WTC11 (cell line): ENCODE measurements around the gene UBL7. TPM values are rescaled to one million over a fixed set of nuclear protein-coding genes. Genes with fewer than 3 reads are reported as not detected.

Source experiments
- ATAC-seq: fragments of 200-7000 bp; cut with Tn5 transposase; 2 replicates; pipeline ENCODE4 v1.10.0; 2021; ENCODE audit warnings: mild to moderate bottlenecking, moderate library complexity
- CTCF ChIA-PET: fragments of 300-600 bp; sonication (Branson Sonifier 250); formaldehyde crosslinking; loops from one replicate; lab custom pipeline; 2021; ENCODE audit warnings: antibody characterized with exemption; lab: Charles Lee
- POLR2A ChIA-PET: fragments of 350-600 bp; sonication (Branson Sonifier 250); formaldehyde crosslinking; loops from one replicate; lab custom pipeline; 2021; ENCODE audit warnings: antibody characterized with exemption; lab: Charles Lee
- DNase-seq: peaks from one replicate; pipeline ENCODE4 v3.0.0; 2021; ENCODE audit warnings: low spot score
- H3K27ac Mint-ChIP-seq: 2 replicates; pipeline ENCODE4 v1.8.0; 2021; ENCODE audit warnings: mixed read lengths
- H3K27me3 Mint-ChIP-seq: 2 replicates; pipeline ENCODE4 v1.8.0; 2021; ENCODE audit warnings: low read depth, mild to moderate bottlenecking, moderate library complexity, mixed read lengths
- H3K36me3 Mint-ChIP-seq: 2 replicates; pipeline ENCODE4 v1.8.0; 2021; ENCODE audit warnings: mixed read lengths
- H3K4me1 Mint-ChIP-seq: 2 replicates; pipeline ENCODE4 v1.8.0; 2022; ENCODE audit warnings: mixed read lengths
- H3K4me3 Mint-ChIP-seq: 2 replicates; pipeline ENCODE4 v1.8.0; 2021; ENCODE audit warnings: mild to moderate bottlenecking, moderate library complexity, mixed read lengths
- H3K9me3 Mint-ChIP-seq: 2 replicates; pipeline ENCODE4 v1.8.0; 2021; ENCODE audit warnings: mixed read lengths
- CBFB ChIP-seq: sonication (generic); formaldehyde crosslinking; IDR thresholded peaks from 2 replicates; pipeline ENCODE4 v1.8.1; 2022; ENCODE audit warnings: mild to moderate bottlenecking, low read depth, missing genetic modification reagents
- CREB1 ChIP-seq: sonication (generic); formaldehyde crosslinking; IDR thresholded peaks from 2 replicates; pipeline ENCODE4 v1.8.0; 2023; ENCODE audit warnings: mild to moderate bottlenecking, missing genetic modification reagents
- CREM ChIP-seq: sonication (generic); formaldehyde crosslinking; IDR thresholded peaks from 2 replicates; pipeline ENCODE4 v1.8.1; 2022; ENCODE audit warnings: mild to moderate bottlenecking, missing genetic modification reagents, moderate library complexity
- FOXK1 ChIP-seq: sonication (generic); formaldehyde crosslinking; IDR thresholded peaks from 2 replicates; pipeline ENCODE4 v1.8.0; 2022; ENCODE audit warnings: mild to moderate bottlenecking, moderate library complexity, missing genetic modification reagents
- GRHL2 ChIP-seq: fragments of 250-450 bp; sonication (Bioruptor Pico); IDR thresholded peaks from 2 replicates; pipeline ENCODE4 v1.8.0; 2022; ENCODE audit warnings: mild to moderate bottlenecking, moderate library complexity; ENCODE audit not compliant: insufficient replicate concordance, severe bottlenecking
- JUN ChIP-seq: sonication (generic); formaldehyde crosslinking; IDR thresholded peaks from 2 replicates; pipeline ENCODE4 v1.8.0; 2023; ENCODE audit warnings: mild to moderate bottlenecking, missing genetic modification reagents
- MYBL2 ChIP-seq: sonication (generic); formaldehyde crosslinking; IDR thresholded peaks from 2 replicates; pipeline ENCODE4 v1.8.1; 2023; ENCODE audit warnings: mild to moderate bottlenecking, moderate library complexity, missing genetic modification reagents
- NFYB ChIP-seq: sonication (generic); formaldehyde crosslinking; conservative IDR thresholded peaks from 2 replicates; pipeline ENCODE4 v1.8.0; 2022; ENCODE audit warnings: low read depth, missing genetic modification reagents
- NR3C1 ChIP-seq: sonication (generic); formaldehyde crosslinking; conservative IDR thresholded peaks from 2 replicates; pipeline ENCODE4 v1.8.1; 2023; ENCODE audit warnings: low read depth, mild to moderate bottlenecking, missing genetic modification reagents
- ZNF121 ChIP-seq: sonication (generic); formaldehyde crosslinking; IDR thresholded peaks from 2 replicates; pipeline ENCODE4 v1.8.0; 2023; ENCODE audit warnings: missing genetic modification reagents
- ZNF219 ChIP-seq: sonication (generic); formaldehyde crosslinking; IDR thresholded peaks from 2 replicates; pipeline ENCODE4 v1.8.0; 2023; ENCODE audit warnings: missing genetic modification reagents, mild to moderate bottlenecking, borderline replicate concordance
- ZNF232 ChIP-seq: sonication (generic); formaldehyde crosslinking; IDR thresholded peaks from 2 replicates; pipeline ENCODE4 v1.8.0; 2022; ENCODE audit warnings: mild to moderate bottlenecking, missing genetic modification reagents
- ZNF416 ChIP-seq: fragments of 250-450 bp; sonication (Bioruptor Pico); IDR thresholded peaks from 2 replicates; pipeline ENCODE4 v1.9.0; 2021; ENCODE audit warnings: mild to moderate bottlenecking, inconsistent platforms
- total RNA-seq: library from RNA; stranded (reverse); gene quantifications from 3 replicates; pipeline ENCODE4 v1.2.3, GENCODE V29; 2021
- TF ChIP-seq, protein P1 (sequence below): sonication (generic); formaldehyde crosslinking; IDR thresholded peaks from 2 replicates; pipeline ENCODE4 v1.8.0; 2022; ENCODE audit warnings: mild to moderate bottlenecking, missing genetic modification reagents
- TF ChIP-seq, protein P2 (sequence below): sonication (generic); formaldehyde crosslinking; IDR thresholded peaks from 2 replicates; pipeline ENCODE4 v1.8.1; 2022; ENCODE audit warnings: mild to moderate bottlenecking, missing genetic modification reagents, moderate library complexity, borderline replicate concordance
- TF ChIP-seq, protein P3 (sequence below): fragments of 250-450 bp; sonication (Bioruptor Pico); IDR thresholded peaks from 2 replicates; pipeline ENCODE4 v1.9.0; 2021; ENCODE audit warnings: moderate library complexity, mild to moderate bottlenecking, inconsistent platforms, borderline replicate concordance
- TF ChIP-seq, protein P4 (sequence below): sonication (generic); formaldehyde crosslinking; IDR thresholded peaks from 2 replicates; pipeline ENCODE4 v1.8.0; 2023; ENCODE audit warnings: missing genetic modification reagents
- TF ChIP-seq, protein P5 (sequence below): sonication (generic); formaldehyde crosslinking; IDR thresholded peaks from 2 replicates; pipeline ENCODE4 v1.8.1; 2023; ENCODE audit warnings: mild to moderate bottlenecking, missing genetic modification reagents, moderate library complexity
- TF ChIP-seq, protein P6 (sequence below): sonication (generic); formaldehyde crosslinking; IDR thresholded peaks from 2 replicates; pipeline ENCODE4 v1.8.1; 2023; ENCODE audit warnings: mild to moderate bottlenecking, missing genetic modification reagents
- TF ChIP-seq, protein P7 (sequence below): sonication (generic); formaldehyde crosslinking; IDR thresholded peaks from 2 replicates; pipeline ENCODE4 v1.8.1; 2022; ENCODE audit warnings: low read depth, mild to moderate bottlenecking, moderate library complexity, missing genetic modification reagents, borderline replicate concordance

The UBL7 gene
- total RNA-seq, 1 experiment from 2014 or later = 70.1 TPM

DNA sequence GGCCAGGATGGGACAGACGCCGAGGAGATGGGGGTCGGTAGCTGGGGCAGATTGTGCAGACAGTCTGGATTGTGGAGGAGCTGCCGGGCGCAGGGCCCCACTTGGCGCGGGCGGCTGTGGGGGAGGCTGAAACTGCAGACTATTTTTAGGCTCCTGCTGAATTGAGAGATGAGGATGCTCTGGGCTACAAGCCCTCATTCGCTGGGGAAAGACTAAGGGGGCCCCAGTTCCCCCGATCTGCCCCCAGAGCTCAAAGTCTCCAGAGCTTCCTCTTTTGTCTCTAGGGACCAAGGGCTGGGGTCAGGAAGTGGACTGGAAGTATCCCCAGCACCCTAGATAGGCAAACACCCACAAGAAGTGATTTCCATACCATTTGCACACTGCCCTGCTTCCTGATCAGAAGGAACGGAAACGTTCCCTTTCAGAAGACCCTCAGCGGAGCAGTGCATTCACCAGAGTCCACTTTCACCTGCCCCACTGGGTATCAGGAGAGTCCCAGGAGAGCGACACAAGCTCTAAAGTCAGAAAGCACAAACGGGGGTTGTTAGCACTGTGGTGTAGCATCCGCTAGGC lies 56.9 kb downstream of the UBL7 start (continued):
- TF ChIP-seq CBFB (CRISPR knock-in tag) = no peak

DNA sequence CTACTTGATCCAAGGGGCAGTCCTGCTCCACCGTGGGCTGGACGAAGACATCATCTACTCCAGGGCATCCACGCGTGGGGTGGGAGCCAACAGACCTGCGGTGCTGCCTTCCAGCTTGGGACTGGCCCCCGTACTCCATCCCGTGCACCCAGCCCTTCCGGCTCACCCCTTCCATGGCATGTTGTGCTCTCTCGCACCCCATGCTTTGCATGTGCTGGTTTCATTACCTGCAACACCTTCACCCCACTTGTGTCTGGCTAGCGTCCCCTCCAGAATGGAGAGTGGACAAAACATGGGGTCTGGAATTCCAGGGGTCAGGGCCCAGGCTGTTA lies 57.4 kb downstream of the UBL7 start:
- no peak for DNase-seq
- Mint-ChIP-seq H3K36me3 (no peaks in the 10 kb centered on the region), H3K9me3 (no peaks in the 10 kb centered on the region), H3K27ac (no peak overlapping the region), H3K4me1 (peaks cover 11% of the 10 kb centered on the region), H3K4me3 (no peak overlapping the region), H3K27me3 (no peaks in the 10 kb centered on the region; the same call in 1 of the 2 replicates)
- ChIA-PET POLR2A (no interaction called here), CTCF (interaction anchor here (1.5 to 2.9 kb wide), 2 partner anchors 21 to 25 kb away, joined by 5 to 11 read pairs; no protein-coding TSS in a partner anchor)
- ATAC-seq = no peak
- no peak for TF ChIP-seq GRHL2 (CRISPR knock-in tag)
- no peak for TF ChIP-seq JUN

DNA sequence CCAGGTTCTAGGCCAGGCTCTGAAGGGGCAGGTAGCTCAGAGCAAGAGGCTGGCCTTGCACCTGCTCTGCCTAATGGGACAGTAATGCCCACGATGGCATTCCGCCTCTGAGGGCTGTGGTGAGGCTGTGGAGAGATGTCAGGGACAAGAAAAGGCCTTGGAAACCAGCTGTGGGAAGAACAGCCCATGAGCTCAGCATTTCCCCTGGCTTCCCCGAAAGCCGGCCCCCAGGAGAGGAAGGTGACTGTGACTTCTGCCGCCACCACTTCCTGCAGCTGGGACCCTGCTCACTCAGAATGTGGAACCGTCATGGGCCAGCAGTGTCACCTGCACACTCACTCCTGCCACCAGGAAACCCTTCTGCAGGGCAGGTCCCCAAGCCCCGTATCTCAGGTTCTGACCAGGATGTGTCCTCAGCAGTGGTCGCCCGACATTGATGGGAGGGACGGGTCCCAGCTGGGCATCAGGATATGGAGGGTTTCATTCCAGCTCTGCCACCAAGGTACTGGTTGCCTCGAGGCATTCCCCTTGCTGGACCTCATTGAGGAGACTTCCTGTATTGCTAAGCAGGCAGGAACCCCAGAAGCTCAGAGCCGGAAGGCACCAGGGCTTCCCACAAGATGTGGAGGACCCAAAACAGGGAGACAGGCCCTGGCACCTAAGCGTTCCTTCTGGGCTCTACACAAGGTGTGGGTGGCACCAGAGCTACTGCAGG lies 57.9 kb downstream of the UBL7 start:
- Mint-ChIP-seq H3K4me1 (peaks cover 11% of the 10 kb centered on the region), H3K27me3 (no peaks in the 10 kb centered on the region; the same call in 1 of the 2 replicates), H3K36me3 (no peaks in the 10 kb centered on the region), H3K9me3 (no peaks in the 10 kb centered on the region), H3K4me3 (no peak overlapping the region)
- DNase-seq = no peak
- CTCF ChIA-PET = interaction anchor here (1.5 to 2.9 kb wide), 2 partner anchors 21 to 24 kb away, joined by 5 to 11 read pairs; no protein-coding TSS in a partner anchor
- ATAC-seq = no peak
- TF ChIP-seq, protein P1, sequence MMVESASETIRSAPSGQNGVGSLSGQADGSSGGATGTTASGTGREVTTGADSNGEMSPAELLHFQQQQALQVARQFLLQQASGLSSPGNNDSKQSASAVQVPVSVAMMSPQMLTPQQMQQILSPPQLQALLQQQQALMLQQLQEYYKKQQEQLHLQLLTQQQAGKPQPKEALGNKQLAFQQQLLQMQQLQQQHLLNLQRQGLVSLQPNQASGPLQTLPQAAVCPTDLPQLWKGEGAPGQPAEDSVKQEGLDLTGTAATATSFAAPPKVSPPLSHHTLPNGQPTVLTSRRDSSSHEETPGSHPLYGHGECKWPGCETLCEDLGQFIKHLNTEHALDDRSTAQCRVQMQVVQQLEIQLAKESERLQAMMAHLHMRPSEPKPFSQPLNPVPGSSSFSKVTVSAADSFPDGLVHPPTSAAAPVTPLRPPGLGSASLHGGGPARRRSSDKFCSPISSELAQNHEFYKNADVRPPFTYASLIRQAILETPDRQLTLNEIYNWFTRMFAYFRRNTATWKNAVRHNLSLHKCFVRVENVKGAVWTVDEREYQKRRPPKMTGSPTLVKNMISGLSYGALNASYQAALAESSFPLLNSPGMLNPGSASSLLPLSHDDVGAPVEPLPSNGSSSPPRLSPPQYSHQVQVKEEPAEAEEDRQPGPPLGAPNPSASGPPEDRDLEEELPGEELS (CRISPR knock-in tag) = no peak
- TF ChIP-seq, protein P2, sequence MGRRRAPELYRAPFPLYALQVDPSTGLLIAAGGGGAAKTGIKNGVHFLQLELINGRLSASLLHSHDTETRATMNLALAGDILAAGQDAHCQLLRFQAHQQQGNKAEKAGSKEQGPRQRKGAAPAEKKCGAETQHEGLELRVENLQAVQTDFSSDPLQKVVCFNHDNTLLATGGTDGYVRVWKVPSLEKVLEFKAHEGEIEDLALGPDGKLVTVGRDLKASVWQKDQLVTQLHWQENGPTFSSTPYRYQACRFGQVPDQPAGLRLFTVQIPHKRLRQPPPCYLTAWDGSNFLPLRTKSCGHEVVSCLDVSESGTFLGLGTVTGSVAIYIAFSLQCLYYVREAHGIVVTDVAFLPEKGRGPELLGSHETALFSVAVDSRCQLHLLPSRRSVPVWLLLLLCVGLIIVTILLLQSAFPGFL (CRISPR knock-in tag) = no peak
- TF ChIP-seq CREM (CRISPR knock-in tag) (no peak), FOXK1 (CRISPR knock-in tag) (no peak), ZNF121 (no peak), ZNF232 (CRISPR knock-in tag) (no peak), NFYB (CRISPR knock-in tag) (no peak), NR3C1 (CRISPR knock-in tag) (no peak), ZNF219 (CRISPR knock-in tag) (no peak), MYBL2 (no peak), ZNF416 (CRISPR knock-in tag) (no peak), CREB1 (CRISPR knock-in tag) (no peak)
- TF ChIP-seq, protein P3, sequence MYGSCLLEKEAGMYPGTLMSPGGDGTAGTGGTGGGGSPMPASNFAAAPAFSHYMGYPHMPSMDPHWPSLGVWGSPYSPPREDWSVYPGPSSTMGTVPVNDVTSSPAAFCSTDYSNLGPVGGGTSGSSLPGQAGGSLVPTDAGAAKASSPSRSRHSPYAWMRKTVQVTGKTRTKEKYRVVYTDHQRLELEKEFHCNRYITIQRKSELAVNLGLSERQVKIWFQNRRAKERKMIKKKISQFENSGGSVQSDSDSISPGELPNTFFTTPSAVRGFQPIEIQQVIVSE = no peak
- TF ChIP-seq, protein P4, sequence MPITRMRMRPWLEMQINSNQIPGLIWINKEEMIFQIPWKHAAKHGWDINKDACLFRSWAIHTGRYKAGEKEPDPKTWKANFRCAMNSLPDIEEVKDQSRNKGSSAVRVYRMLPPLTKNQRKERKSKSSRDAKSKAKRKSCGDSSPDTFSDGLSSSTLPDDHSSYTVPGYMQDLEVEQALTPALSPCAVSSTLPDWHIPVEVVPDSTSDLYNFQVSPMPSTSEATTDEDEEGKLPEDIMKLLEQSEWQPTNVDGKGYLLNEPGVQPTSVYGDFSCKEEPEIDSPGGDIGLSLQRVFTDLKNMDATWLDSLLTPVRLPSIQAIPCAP = no peak
- TF ChIP-seq, protein P5, sequence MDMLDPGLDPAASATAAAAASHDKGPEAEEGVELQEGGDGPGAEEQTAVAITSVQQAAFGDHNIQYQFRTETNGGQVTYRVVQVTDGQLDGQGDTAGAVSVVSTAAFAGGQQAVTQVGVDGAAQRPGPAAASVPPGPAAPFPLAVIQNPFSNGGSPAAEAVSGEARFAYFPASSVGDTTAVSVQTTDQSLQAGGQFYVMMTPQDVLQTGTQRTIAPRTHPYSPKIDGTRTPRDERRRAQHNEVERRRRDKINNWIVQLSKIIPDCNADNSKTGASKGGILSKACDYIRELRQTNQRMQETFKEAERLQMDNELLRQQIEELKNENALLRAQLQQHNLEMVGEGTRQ (CRISPR knock-in tag) = no peak
- TF ChIP-seq, protein P6, sequence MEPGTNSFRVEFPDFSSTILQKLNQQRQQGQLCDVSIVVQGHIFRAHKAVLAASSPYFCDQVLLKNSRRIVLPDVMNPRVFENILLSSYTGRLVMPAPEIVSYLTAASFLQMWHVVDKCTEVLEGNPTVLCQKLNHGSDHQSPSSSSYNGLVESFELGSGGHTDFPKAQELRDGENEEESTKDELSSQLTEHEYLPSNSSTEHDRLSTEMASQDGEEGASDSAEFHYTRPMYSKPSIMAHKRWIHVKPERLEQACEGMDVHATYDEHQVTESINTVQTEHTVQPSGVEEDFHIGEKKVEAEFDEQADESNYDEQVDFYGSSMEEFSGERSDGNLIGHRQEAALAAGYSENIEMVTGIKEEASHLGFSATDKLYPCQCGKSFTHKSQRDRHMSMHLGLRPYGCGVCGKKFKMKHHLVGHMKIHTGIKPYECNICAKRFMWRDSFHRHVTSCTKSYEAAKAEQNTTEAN (CRISPR knock-in tag) = no peak
- TF ChIP-seq, protein P7, sequence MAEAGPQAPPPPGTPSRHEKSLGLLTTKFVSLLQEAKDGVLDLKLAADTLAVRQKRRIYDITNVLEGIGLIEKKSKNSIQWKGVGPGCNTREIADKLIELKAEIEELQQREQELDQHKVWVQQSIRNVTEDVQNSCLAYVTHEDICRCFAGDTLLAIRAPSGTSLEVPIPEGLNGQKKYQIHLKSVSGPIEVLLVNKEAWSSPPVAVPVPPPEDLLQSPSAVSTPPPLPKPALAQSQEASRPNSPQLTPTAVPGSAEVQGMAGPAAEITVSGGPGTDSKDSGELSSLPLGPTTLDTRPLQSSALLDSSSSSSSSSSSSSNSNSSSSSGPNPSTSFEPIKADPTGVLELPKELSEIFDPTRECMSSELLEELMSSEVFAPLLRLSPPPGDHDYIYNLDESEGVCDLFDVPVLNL (CRISPR knock-in tag) = no peak
- TF ChIP-seq, all 79 proteins: peak for 0
- POLR2A ChIA-PET = no interaction called here
- no peak overlapping the region for H3K27ac Mint-ChIP-seq
